Hematopoietic multipotent progenitor cell (in vitro differentiated cells): Measurements from ENCODE around the gene ETV1. TPM values are rescaled to one million over a fixed set of nuclear protein-coding genes. Genes with fewer than 3 reads are reported as not detected.

Source experiments
- small RNA-seq: library from RNA; depleted of rRNA; stranded (forward); fragments of <200 nt; gene quantifications from one replicate; pipeline ENCODE3, GENCODE V24; 2012
- total RNA-seq: library from RNA; depleted of rRNA; stranded (reverse); fragments of >200 nt; gene quantifications from one replicate; pipeline ENCODE4 v1.2.3, GENCODE V29; 2012

The ETV1 gene
- total RNA-seq, 1 donor: 0.27 TPM

Small RNA genes within 50 kb of the gene (small RNA-seq; reads per million reads assigned to genes)
- gene RF00019: not detected
